GM21390 (cell line): ENCODE data around the gene TAPBPL.
A peak's percentile ranks its signal among the peaks of the same experiment; 100 is the strongest.
"Not testable (repeated sequence)": the region's sequence is repeated elsewhere in the genome, so short reads cannot be mapped to it uniquely, and the experiment has no call there.

Experiments used
- ATAC-seq: cut with Tn5 transposase; IDR thresholded peaks from one replicate; pipeline ENCODE4 v1.9.1; 2021; ENCODE audit not compliant: unreplicated experiment

TAPBPL gene

GRCh38 chr12:6489449-6489848 lies 37.6 kb downstream of the TAPBPL start:
- no peak for ATAC-seq

- ATAC-seq, result not testable (repeated sequence)
These were observed 38.8 kb downstream of the TAPBPL start for GRCh38 chr12:6490673-6491072.

- peak; percentile 67 for ATAC-seq
These were observed 41.1 kb downstream of the TAPBPL start, which contains the start of gene MRPL51 for GRCh38 chr12:6492838-6493496. MRPL51 (minus strand) TSS chr12:6493262; CDS start chr12:6493136, 126 bp downstream.

GRCh38 chr12:6493497-6494257 lies 41.8 kb downstream of the TAPBPL start, which contains the start of gene NCAPD2:
NCAPD2 (plus strand) TSS chr12:6494102; CDS start chr12:6495099, 997 bp downstream.
- ATAC-seq, result peak; percentile 78

- ATAC-seq, result peak; percentile 21
These were observed 42.5 kb downstream of the TAPBPL start for GRCh38 chr12:6494258-6494743.

GRCh38 chr12:6494968-6495367 lies 43.1 kb downstream of the TAPBPL start:
- no peak for ATAC-seq

- not testable (repeated sequence) for ATAC-seq
These were observed 45.4 kb downstream of the TAPBPL start for GRCh38 chr12:6497291-6497690.

GRCh38 chr12:6500466-6500865 lies 48.6 kb downstream of the TAPBPL start:
- no peak for ATAC-seq

GRCh38 chr12:6507102-6507998 lies 55.5 kb downstream of the TAPBPL start:
- ATAC-seq, result no peak

- ATAC-seq, result no peak
These were observed 56.2 kb downstream of the TAPBPL start for GRCh38 chr12:6508087-6508486.
